H1 (cell line): ENCODE measurements around the gene PTPRT. TPM values are rescaled to one million over a fixed set of nuclear protein-coding genes. Genes with fewer than 3 reads are reported as not detected.

ENCODE experiments used
- CTCF ChIA-PET: fragments of 300-600 bp; sonication (Branson Sonifier 250); formaldehyde crosslinking; loops from one replicate; lab custom pipeline; 2021; ENCODE audit not compliant: partially characterized antibody; lab: Charles Lee
- POLR2A ChIA-PET: fragments of 300-600 bp; sonication (Branson Sonifier 250); formaldehyde crosslinking; loops from one replicate; lab custom pipeline; 2021; ENCODE audit warnings: inconsistent platforms; ENCODE audit not compliant: partially characterized antibody; lab: Charles Lee
- DNase-seq, 2 experiments: peaks; one replicate each; pipeline versions ENCODE4 v3.0.0 to v3.0.0-alpha.2; 2010 to 2022; ENCODE audit warnings: low spot score in 2 of 2, low read depth in 1 of 2, mixed read lengths in 1 of 2
- FAIRE-seq: peaks from 2 replicates; lab custom pipeline; 2011; peaks lifted over from hg19 to GRCh38; lab: Jason Lieb, UNC
- H2AFZ ChIP-seq: 2 replicates; pipeline ENCODE4 v1.8.1; 2012; ENCODE audit warnings: low read length, inconsistent platforms
- H2AK5ac ChIP-seq: 2 replicates; pipeline ENCODE4 v1.6.1; 2013; ENCODE audit warnings: low read depth, low read length
- H2BK120ac ChIP-seq: replicated peaks from 2 replicates; pipeline ENCODE3; 2013; ENCODE audit warnings: low read depth, low read length, inconsistent platforms
- H2BK12ac ChIP-seq: 2 replicates; pipeline ENCODE4 v1.6.1; 2013; ENCODE audit warnings: low read depth, low read length
- H2BK15ac ChIP-seq: 2 replicates; pipeline ENCODE4 v1.6.1; 2013; ENCODE audit warnings: low read length
- H2BK20ac ChIP-seq: 2 replicates; pipeline ENCODE4 v1.6.1; 2013; ENCODE audit warnings: low read length
- H2BK5ac ChIP-seq: 2 replicates; pipeline ENCODE4 v1.6.1; 2013; ENCODE audit warnings: low read depth, low read length
- H3K14ac ChIP-seq: 2 replicates; pipeline ENCODE4 v1.6.1; 2013; ENCODE audit warnings: inconsistent platforms; ENCODE audit not compliant: insufficient read length
- H3K18ac ChIP-seq: 2 replicates; pipeline ENCODE4 v1.6.1; 2013; ENCODE audit warnings: low read length; ENCODE audit errors: extremely low read depth
- H3K23ac ChIP-seq: 2 replicates; pipeline ENCODE4 v1.6.1; 2013; ENCODE audit warnings: inconsistent platforms; ENCODE audit not compliant: insufficient read length
- H3K23me2 ChIP-seq: 2 replicates; pipeline ENCODE4 v1.6.1; 2013; ENCODE audit warnings: low read depth, low read length
- H3K27ac ChIP-seq: 2 replicates; pipeline ENCODE4 v1.6.1; 2011; ENCODE audit warnings: low read depth, low read length, inconsistent platforms
- H3K27me3 ChIP-seq, 4 experiments: replicated peaks in 1 of 4; 1 replicate in 1 of 4; 2 replicates in 3 of 4; pipeline versions ENCODE4 v1.6.1 to v1.8.1; 2011 to 2013; ENCODE audit warnings: low read length in 3 of 4, mild to moderate bottlenecking in 3 of 4, inconsistent platforms in 2 of 4, mixed read lengths in 2 of 4, moderate library complexity in 1 of 4; ENCODE audit not compliant: control insufficient read depth in 3 of 4, insufficient read depth in 3 of 4; ENCODE audit errors: extremely low read depth in 1 of 4
- H3K36me3 ChIP-seq, 4 experiments: 2 replicates each; pipeline versions ENCODE4 v1.6.1 to v1.8.1; 2011 to 2013; ENCODE audit warnings: mild to moderate bottlenecking in 4 of 4, low read length in 3 of 4, moderate library complexity in 2 of 4, control low read depth in 1 of 4, inconsistent platforms in 1 of 4; ENCODE audit not compliant: insufficient read depth in 4 of 4, control insufficient read depth in 2 of 4
- H3K4ac ChIP-seq: replicated peaks from 2 replicates; pipeline ENCODE3; 2013; ENCODE audit warnings: low read length, low read depth, mixed read lengths, inconsistent platforms; ENCODE audit not compliant: insufficient read length
- H3K4me1 ChIP-seq, 4 experiments: replicated peaks in 1 of 4; 1 replicate in 1 of 4; 2 replicates in 3 of 4; pipeline versions ENCODE4 v1.6.1 to v1.8.1; 2011 to 2013; ENCODE audit warnings: low read length in 3 of 4, inconsistent platforms in 2 of 4, mixed read lengths in 1 of 4; ENCODE audit not compliant: insufficient read depth in 4 of 4, control insufficient read depth in 3 of 4
- H3K4me2 ChIP-seq, 2 experiments: 2 replicates each; pipeline versions ENCODE4 v1.6.1 to v1.8.1; 2011 to 2013; ENCODE audit warnings: low read depth in 2 of 2, low read length in 2 of 2, control low read depth in 1 of 2, inconsistent platforms in 1 of 2, mild to moderate bottlenecking in 1 of 2; ENCODE audit not compliant: insufficient read depth in 1 of 2
- H3K4me3 ChIP-seq, 4 experiments: fragments of 200-600, 300-600 bp in 1 of 4; sonication (generic), shearing (Covaris generic), sonication (Bioruptor Twin) in 1 of 4; 2 replicates each; pipeline versions ENCODE4 v1.5.1 to v1.8.1; 2011 to 2016; ENCODE audit warnings: low read length in 4 of 4, low read depth in 3 of 4, control low read depth in 2 of 4, inconsistent platforms in 2 of 4, mild to moderate bottlenecking in 2 of 4, mixed read lengths in 1 of 4, moderate library complexity in 1 of 4; ENCODE audit not compliant: insufficient read depth in 2 of 4; ENCODE audit errors: extremely low read depth in 1 of 4
- H3K56ac ChIP-seq: replicated peaks from 2 replicates; pipeline ENCODE3; 2013; ENCODE audit warnings: low read depth, mild to moderate bottlenecking, mixed read lengths, low read length, inconsistent platforms; ENCODE audit not compliant: insufficient read length
- H3K79me1 ChIP-seq: 2 replicates; pipeline ENCODE4 v1.6.1; 2013; ENCODE audit warnings: low read depth, low read length, control low read depth
- H3K79me2 ChIP-seq, 2 experiments: 2 replicates each; pipeline versions ENCODE4 v1.6.1 to v1.8.1; 2012 to 2013; ENCODE audit warnings: low read length in 2 of 2, mild to moderate bottlenecking in 2 of 2, inconsistent platforms in 1 of 2; ENCODE audit not compliant: insufficient read depth in 2 of 2, control insufficient read depth in 1 of 2
- H3K9ac ChIP-seq, 4 experiments: replicated peaks in 1 of 4; 1 replicate in 1 of 4; 2 replicates in 3 of 4; pipeline versions ENCODE4 v1.6.1 to v1.8.1; 2011 to 2013; ENCODE audit warnings: low read depth in 3 of 4, low read length in 3 of 4, control low read depth in 2 of 4, mild to moderate bottlenecking in 2 of 4, moderate library complexity in 2 of 4, inconsistent platforms in 1 of 4; ENCODE audit errors: extremely low read depth in 1 of 4
- H3K9me3 ChIP-seq, 2 experiments: 2 replicates each; pipeline versions ENCODE4 v1.6.1 to v1.8.1; 2012 to 2013; ENCODE audit warnings: mild to moderate bottlenecking in 2 of 2, moderate library complexity in 2 of 2, control low read depth in 1 of 2, inconsistent platforms in 1 of 2, low read depth in 1 of 2, low read length in 1 of 2, mixed read lengths in 1 of 2; ENCODE audit not compliant: insufficient read depth in 2 of 2
- H4K20me1 ChIP-seq, 2 experiments: replicated peaks in 1 of 2; 2 replicates each; pipeline versions ENCODE3 to v1.8.1; 2011 to 2013; ENCODE audit warnings: inconsistent platforms in 2 of 2, low read length in 2 of 2, mild to moderate bottlenecking in 1 of 2; ENCODE audit not compliant: insufficient read depth in 2 of 2, control insufficient read depth in 1 of 2
- H4K5ac ChIP-seq: 2 replicates; pipeline ENCODE4 v1.6.1; 2013; ENCODE audit warnings: low read length, low read depth, mixed read lengths, inconsistent platforms; ENCODE audit not compliant: insufficient read length
- H4K8ac ChIP-seq: 2 replicates; pipeline ENCODE4 v1.8.0; 2013; ENCODE audit warnings: mild to moderate bottlenecking, moderate library complexity, low read length, inconsistent platforms; ENCODE audit not compliant: insufficient read depth; ENCODE audit errors: extremely low read depth
- H4K91ac ChIP-seq: replicated peaks from 2 replicates; pipeline ENCODE3; 2013; ENCODE audit warnings: low read length, mixed read lengths, inconsistent platforms; ENCODE audit not compliant: insufficient read length
- CHD2 ChIP-seq: IDR thresholded peaks from 2 replicates; pipeline ENCODE4 v1.6.1; 2012; ENCODE audit warnings: low read length, improper control_type of control experiment
- JUND ChIP-seq: IDR thresholded peaks from 2 replicates; pipeline ENCODE4 v1.6.1; 2011; ENCODE audit warnings: mild to moderate bottlenecking, improper control_type of control experiment, low read length
- KDM1A ChIP-seq: fragments of 200-600, 300-600 bp; sonication (generic); IDR thresholded peaks from 2 replicates; pipeline ENCODE4 v1.7.1; 2016; ENCODE audit warnings: mild to moderate bottlenecking, low read length, borderline replicate concordance
- MAFK ChIP-seq: IDR thresholded peaks from 2 replicates; pipeline ENCODE4 v1.6.1; 2012; ENCODE audit warnings: low read depth, mild to moderate bottlenecking, improper control_type of control experiment, low read length
- SP2 ChIP-seq: IDR thresholded peaks from 2 replicates; pipeline ENCODE4 v1.6.1; 2012; ENCODE audit warnings: mild to moderate bottlenecking, low read length, inconsistent platforms
- SP4 ChIP-seq: IDR thresholded peaks from 2 replicates; pipeline ENCODE4 v1.6.1; 2012; ENCODE audit warnings: low read length, inconsistent platforms
- WGBS, 2 experiments: shearing (Covaris generic) in 1 of 2; methylation state at CpG; one replicate each; pipeline versions ENCODE4 v1.1.6 to v1.1.7; 2013 to 2015; ENCODE audit warnings: low lambda C conversion rate in 2 of 2, mixed read lengths in 2 of 2, inconsistent platforms in 1 of 2, low coverage in 1 of 2, missing lambda C conversion rate in 1 of 2; ENCODE audit not compliant: insufficient replicate concordance in 2 of 2, insufficient coverage in 1 of 2, insufficient read length in 1 of 2; ENCODE audit errors: extremely low coverage in 1 of 2, missing lambda C conversion rate in 1 of 2; 5-methylcytosine and 5-hydroxymethylcytosine counted together
- polyA plus RNA-seq, 7 experiments: library from polyadenylated mRNA; depleted of rRNA in 3 of 7; stranded (reverse) in 5 of 7; unstranded in 2 of 7; fragments of >200 nt in 5 of 7; fragments of 200-250 nt in 2 of 7; gene quantifications; 1 replicate in 5 of 7; 2 replicates in 1 of 7; 4 replicates in 1 of 7; pipeline versions ENCODE4 v1.2.1 to v1.2.3, GENCODE V29; 2011 to 2013; ENCODE audit warnings: missing spikeins in 2 of 7, mixed read lengths in 2 of 7
- total RNA-seq: library from RNA; stranded (reverse); fragmentation: NEBNext Ultra II Directional; extraction: Animal tissue kit (Norgen Biotek cat#: 25700); gene quantifications from 2 replicates; pipeline ENCODE4 v1.2.1, GENCODE V29; 2021

PTPRT gene
- total and polyA plus RNA-seq, 2 of the 8 experiments (the other 6 are each of a cell fraction or from before 2014, with no cell fraction given): 0.33 to 1.8 TPM

DNA sequence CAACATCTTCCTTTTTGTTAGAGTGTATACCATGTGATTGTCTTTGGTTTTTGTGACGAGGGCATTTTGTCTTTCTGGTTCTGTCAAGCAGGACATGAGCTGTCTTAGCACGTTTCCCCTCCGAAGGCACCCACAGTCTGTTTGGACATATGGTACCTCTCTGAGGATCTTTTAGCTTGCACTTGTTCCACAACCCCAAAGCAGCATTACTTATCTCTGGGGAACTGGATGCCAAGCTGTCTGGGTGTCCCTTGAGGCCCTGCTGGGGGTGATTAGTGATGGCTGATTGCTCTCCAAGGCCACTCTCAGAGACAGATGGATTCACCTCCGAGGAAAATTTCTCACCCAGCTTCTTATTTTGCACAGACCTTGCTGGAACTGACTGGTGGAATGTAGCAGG is 1126.6 kb downstream of the PTPRT start:
- H2BK12ac ChIP-seq: no peak overlapping the region
- no peak overlapping the region for H3K4me3 ChIP-seq
- H3K4me2 ChIP-seq: no peak overlapping the region
- no peaks in the 10 kb centered on the region for H3K23me2 ChIP-seq
- no peak overlapping the region for H3K18ac ChIP-seq
- ChIA-PET POLR2A (no interaction called here), CTCF (interaction anchor here (1.1 kb wide), 1 partner anchor 13 kb away, joined by 3 read pairs; no protein-coding TSS in a partner anchor)
- H2AFZ ChIP-seq: no peak overlapping the region
- H3K4ac ChIP-seq: no peak overlapping the region
- 90% methylated on average over 4 of the region's 4 CpGs; no CpG with 5 or more reads in 1 of the 2 experiments for WGBS, 2 experiments
- no peaks in the 10 kb centered on the region for H3K27me3 ChIP-seq
- no peak overlapping the region for H2BK5ac ChIP-seq
- H2BK20ac ChIP-seq: no peak overlapping the region
- H2BK15ac ChIP-seq: no peak overlapping the region
- no peak overlapping the region for H4K8ac ChIP-seq
- no peak overlapping the region for H3K14ac ChIP-seq
- H3K9ac ChIP-seq: no peak overlapping the region
- no peak overlapping the region for H3K27ac ChIP-seq
- no peaks in the 10 kb centered on the region for H4K20me1 ChIP-seq
- H3K4me1 ChIP-seq: peaks cover 0 to 2% (median 0%) of the 10 kb centered on the region in 4 experiments; a peak in 1 of 7 replicates
- no peak overlapping the region for H3K23ac ChIP-seq
- H3K79me2 ChIP-seq: no peaks in the 10 kb centered on the region
- H2AK5ac ChIP-seq: no peak overlapping the region
- H3K56ac ChIP-seq: no peak overlapping the region
- FAIRE-seq (no peak), DNase-seq (no peak)
- H3K9me3 ChIP-seq: no peaks in the 10 kb centered on the region
- H2BK120ac ChIP-seq: no peak overlapping the region
- H3K79me1 ChIP-seq: no peaks in the 10 kb centered on the region
- no peak for TF ChIP-seq SP4
- no peak for TF ChIP-seq KDM1A
- no peak for TF ChIP-seq JUND
- no peak for TF ChIP-seq CHD2
- TF ChIP-seq MAFK: no peak
- no peak for TF ChIP-seq SP2
- H4K5ac ChIP-seq: no peak overlapping the region
- no peak overlapping the region for H4K91ac ChIP-seq
- no peaks in the 10 kb centered on the region for H3K36me3 ChIP-seq
